ENCODE results near the gene HTRA2. TPM values are rescaled to one million over a fixed set of nuclear protein-coding genes. Genes with fewer than 3 reads are reported as not detected.

Gene HTRA2
- total RNA-seq, 1 experiment from 2014 or later = 24.9 TPM

GRCh38 chr2:74566076-74566753, 36.5 kb downstream of the HTRA2 start:
- no peak overlapping the region for H2BK120ac ChIP-seq (ENCODE audit: low read depth, low read length, poor library complexity, severe bottlenecking)
- no peak overlapping the region for H3K4ac ChIP-seq (ENCODE audit: low read depth, low read length)
- DNase-seq = no peak
- no peak overlapping the region for H2BK15ac ChIP-seq (ENCODE audit: low read depth, low read length)
- H3K27me3 ChIP-seq (ENCODE audit: insufficient read depth, low read length) = no peaks in the 10 kb centered on the region
- Mint-ChIP-seq H3K27ac (no peak overlapping the region), H3K9me3 (no peaks in the 10 kb centered on the region), H3K27me3 (ENCODE audit: low read depth) (peaks cover 12% of the 10 kb centered on the region), H3K36me3 (ENCODE audit: insufficient read depth in 1 of 3, low read depth in 3 of 3) (no peaks in the 10 kb centered on the region), H3K4me3 (no peak overlapping the region), H3K4me1 (no peaks in the 10 kb centered on the region; a peak in 1 of 4 replicates)
- no peak overlapping the region for H2AK5ac ChIP-seq (ENCODE audit: insufficient read length, low read length)
- no peak overlapping the region for H4K5ac ChIP-seq (ENCODE audit: insufficient read length, low read depth, low read length)
- no peak overlapping the region for H2BK12ac ChIP-seq (ENCODE audit: insufficient read length, low read depth, low read length)
- no peak overlapping the region for H3K14ac ChIP-seq (ENCODE audit: insufficient read depth, low read length)
- TF ChIP-seq, protein P1, sequence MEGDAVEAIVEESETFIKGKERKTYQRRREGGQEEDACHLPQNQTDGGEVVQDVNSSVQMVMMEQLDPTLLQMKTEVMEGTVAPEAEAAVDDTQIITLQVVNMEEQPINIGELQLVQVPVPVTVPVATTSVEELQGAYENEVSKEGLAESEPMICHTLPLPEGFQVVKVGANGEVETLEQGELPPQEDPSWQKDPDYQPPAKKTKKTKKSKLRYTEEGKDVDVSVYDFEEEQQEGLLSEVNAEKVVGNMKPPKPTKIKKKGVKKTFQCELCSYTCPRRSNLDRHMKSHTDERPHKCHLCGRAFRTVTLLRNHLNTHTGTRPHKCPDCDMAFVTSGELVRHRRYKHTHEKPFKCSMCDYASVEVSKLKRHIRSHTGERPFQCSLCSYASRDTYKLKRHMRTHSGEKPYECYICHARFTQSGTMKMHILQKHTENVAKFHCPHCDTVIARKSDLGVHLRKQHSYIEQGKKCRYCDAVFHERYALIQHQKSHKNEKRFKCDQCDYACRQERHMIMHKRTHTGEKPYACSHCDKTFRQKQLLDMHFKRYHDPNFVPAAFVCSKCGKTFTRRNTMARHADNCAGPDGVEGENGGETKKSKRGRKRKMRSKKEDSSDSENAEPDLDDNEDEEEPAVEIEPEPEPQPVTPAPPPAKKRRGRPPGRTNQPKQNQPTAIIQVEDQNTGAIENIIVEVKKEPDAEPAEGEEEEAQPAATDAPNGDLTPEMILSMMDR (conservative IDR thresholded peaks at IDR 0.05) = no peak
- H3K4me1 ChIP-seq (ENCODE audit: insufficient read depth, low read length) = no peaks in the 10 kb centered on the region
- H3K23me2 ChIP-seq (ENCODE audit: insufficient read length, low read depth, low read length, poor library complexity, severe bottlenecking) = no peaks in the 10 kb centered on the region
- H2BK5ac ChIP-seq (ENCODE audit: insufficient read length, low read length) = no peak overlapping the region
- no peak overlapping the region for H2BK20ac ChIP-seq (ENCODE audit: low read depth, low read length, poor library complexity, severe bottlenecking)
- no peaks in the 10 kb centered on the region for H3K9me3 ChIP-seq (ENCODE audit: control insufficient read depth, low read depth, low read length)
- WGBS (ENCODE audit: extremely low coverage, insufficient read length, low lambda C conversion rate) = no CpG with 5 or more reads among the region's 7 CpGs
- no peak overlapping the region for H3K9ac ChIP-seq (ENCODE audit: extremely low read depth, insufficient read length, low read length)
- H3K27ac ChIP-seq (ENCODE audit: insufficient read length, low read depth, low read length) = no peak overlapping the region
- H3K56ac ChIP-seq (ENCODE audit: insufficient read length, low read depth, low read length) = no peak overlapping the region
- no peaks in the 10 kb centered on the region for H4K20me1 ChIP-seq (ENCODE audit: control insufficient read depth, insufficient read depth, insufficient read length)
- H4K91ac ChIP-seq (ENCODE audit: insufficient read length, low read depth, low read length) = no peak overlapping the region
- H3K79me2 ChIP-seq (ENCODE audit: insufficient read depth, low read length) = no peaks in the 10 kb centered on the region
- H3T11ph ChIP-seq (ENCODE audit: low read length) = no peak overlapping the region
- no peak overlapping the region for H4K8ac ChIP-seq (replicated peaks; ENCODE audit: insufficient read length, low read depth, low read length)
- no peak overlapping the region for H3K4me2 ChIP-seq (ENCODE audit: insufficient read depth, insufficient read length, low read length)
- H3K18ac ChIP-seq (ENCODE audit: insufficient read length, low read depth, low read length) = no peak overlapping the region
- H3K23ac ChIP-seq (ENCODE audit: insufficient read length, low read depth, low read length) = no peak overlapping the region
- H3K79me1 ChIP-seq (ENCODE audit: insufficient read depth, low read depth, low read length, poor library complexity, severe bottlenecking) = no peaks in the 10 kb centered on the region
- no peak overlapping the region for H2AFZ ChIP-seq (ENCODE audit: low read length)
